HCT116 (cell line): Measurements from ENCODE around the gene LCK. TPM values are rescaled to one million over a fixed set of nuclear protein-coding genes. Genes with fewer than 3 reads are reported as not detected.

ENCODE experiments used
- ATAC-seq: fragments of 200-7000 bp; cut with Tn5 transposase; 2 replicates; pipeline ENCODE4 v1.9.1; 2020; ENCODE audit warnings: mild to moderate bottlenecking, moderate library complexity
- BruUV-seq: library from RNA; stranded (reverse); fragments of 400-500 nt; replicated peaks from 2 replicates; lab custom pipeline; 2021; lab: Mats Ljungman, UMichigan
- CTCF ChIA-PET: fragments of 300-600 bp; sonication (Branson Sonifier 250); formaldehyde crosslinking; loops from one replicate; lab custom pipeline; 2021; ENCODE audit warnings: antibody characterized with exemption; lab: Charles Lee
- POLR2A ChIA-PET: fragments of 300-600, 350-600 bp; sonication (Branson Sonifier 250); formaldehyde crosslinking; loops from one replicate; lab custom pipeline; 2021; ENCODE audit warnings: antibody characterized with exemption; lab: Charles Lee
- RAD21 ChIA-PET, 2 experiments: fragments of 300-600 bp; sonication (Branson Sonifier 250); formaldehyde crosslinking; loops; one replicate each; lab custom pipeline; 2023; ENCODE audit warnings: low total read pairs in 2 of 2; ENCODE audit not compliant: uncharacterized antibody in 2 of 2, unreplicated experiment in 2 of 2, low non-redundant PET in 1 of 2; lab: Charles Lee
- DNase-seq: peaks from one replicate; pipeline ENCODE4 v3.0.0-alpha.2; 2010; ENCODE audit warnings: low read depth, low spot score
- H2AFZ ChIP-seq: fragments of 200-600 bp; shearing (Covaris generic), sonication (generic); 2 replicates; pipeline ENCODE4 v1.6.1; 2017; ENCODE audit warnings: low read depth, mixed run types, mixed read lengths, antibody characterized with exemption, low read length; ENCODE audit not compliant: poor library complexity, severe bottlenecking
- H3K27ac ChIP-seq: 2 replicates; pipeline ENCODE4 v1.5.1; 2012; ENCODE audit warnings: low read depth, low read length
- H3K27me3 ChIP-seq: fragments of 200-600 bp; sonication (generic); 2 replicates; pipeline ENCODE4 v1.6.1; 2016; ENCODE audit warnings: mixed run types, low read length, mixed read lengths; ENCODE audit not compliant: insufficient read depth
- H3K36me3 ChIP-seq, 2 experiments: fragments of 200-500 bp in 1 of 2; fragments of 200-600 bp in 1 of 2; sonication (Bioruptor generic) in 1 of 2; sonication (generic) in 1 of 2; 2 replicates each; pipeline versions ENCODE4 v1.5.1 to v1.6.1; 2014 to 2016; ENCODE audit warnings: low read length in 2 of 2, inconsistent platforms in 1 of 2, mixed read lengths in 1 of 2, mixed run types in 1 of 2; ENCODE audit not compliant: insufficient read depth in 2 of 2, control insufficient read depth in 1 of 2
- H3K4me1 ChIP-seq, 2 experiments: fragments of 200-600 bp in 1 of 2; sonication (generic) in 1 of 2; 2 replicates each; pipeline versions ENCODE4 v1.5.1 to v1.6.1; 2012 to 2017; ENCODE audit warnings: low read length in 2 of 2, inconsistent platforms in 1 of 2, mild to moderate bottlenecking in 1 of 2, mixed read lengths in 1 of 2, mixed run types in 1 of 2, moderate library complexity in 1 of 2; ENCODE audit not compliant: insufficient read depth in 2 of 2, control insufficient read depth in 1 of 2
- H3K4me2 ChIP-seq: fragments of 200-600 bp; sonication (generic); 2 replicates; pipeline ENCODE4 v1.6.1; 2017; ENCODE audit warnings: mixed run types, low read length, mixed read lengths
- H3K4me3 ChIP-seq, 2 experiments: fragments of 200-600 bp in 1 of 2; sonication (generic) in 1 of 2; replicated peaks in 1 of 2; 2 replicates each; pipeline ENCODE4 v1.5.1; 2011 to 2016; ENCODE audit warnings: low read length in 2 of 2, control low read depth in 1 of 2, low read depth in 1 of 2, mild to moderate bottlenecking in 1 of 2, mixed read lengths in 1 of 2, mixed run types in 1 of 2
- H3K79me2 ChIP-seq: fragments of 200-600 bp; sonication (generic); 2 replicates; pipeline ENCODE4 v1.6.1; 2017; ENCODE audit warnings: mild to moderate bottlenecking, mixed run types, low read length, moderate library complexity, mixed read lengths; ENCODE audit not compliant: insufficient read depth
- H3K9ac ChIP-seq: fragments of 200-600 bp; sonication (generic); 2 replicates; pipeline ENCODE4 v1.6.1; 2016; ENCODE audit warnings: low read length, mixed read lengths
- H3K9me2 ChIP-seq: fragments of 200-600 bp; sonication (generic), shearing (Covaris generic); 2 replicates; pipeline ENCODE4 v1.6.1; 2017; ENCODE audit warnings: mixed run types, mild to moderate bottlenecking, moderate library complexity; ENCODE audit not compliant: insufficient read depth
- H3K9me3 ChIP-seq, 2 experiments: fragments of 200-500 bp in 1 of 2; fragments of 200-600 bp in 1 of 2; sonication (Bioruptor generic) in 1 of 2; sonication (generic) in 1 of 2; 2 replicates each; pipeline ENCODE4 v1.6.1; 2014 to 2017; ENCODE audit warnings: low read length in 2 of 2, mixed read lengths in 2 of 2, inconsistent platforms in 1 of 2, low read depth in 1 of 2, mild to moderate bottlenecking in 1 of 2, mixed run types in 1 of 2, moderate library complexity in 1 of 2; ENCODE audit not compliant: control insufficient read depth in 1 of 2, insufficient read depth in 1 of 2
- H4K20me1 ChIP-seq: fragments of 200-600 bp; sonication (generic), shearing (Covaris generic); 2 replicates; pipeline ENCODE4 v1.6.1; 2017; ENCODE audit warnings: mixed run types, mild to moderate bottlenecking, moderate library complexity; ENCODE audit not compliant: insufficient read depth
- ATF3 ChIP-seq: IDR thresholded peaks from 2 replicates; pipeline ENCODE4 v1.6.1; 2012
- CBX3 ChIP-seq: IDR thresholded peaks from 2 replicates; pipeline ENCODE4 v1.6.1; 2012; ENCODE audit warnings: low read depth
- EGR1 ChIP-seq: IDR thresholded peaks from 2 replicates; pipeline ENCODE4 v1.6.1; 2012; ENCODE audit warnings: low read depth
- ELF1 ChIP-seq: IDR thresholded peaks from 2 replicates; pipeline ENCODE4 v1.6.1; 2012; ENCODE audit warnings: low read depth, borderline replicate concordance
- EZH2phosphoT487 ChIP-seq: fragments of 200-600 bp; IDR thresholded peaks from 2 replicates; pipeline ENCODE4 v1.6.1; 2018; ENCODE audit warnings: antibody characterized with exemption, borderline replicate concordance
- FOSL1 ChIP-seq: IDR thresholded peaks from 2 replicates; pipeline ENCODE4 v1.6.1; 2012; ENCODE audit warnings: low read depth
- JUND ChIP-seq: IDR thresholded peaks from 2 replicates; pipeline ENCODE4 v1.6.1; 2012
- MAX ChIP-seq: IDR thresholded peaks from 2 replicates; pipeline ENCODE4 v1.6.1; 2012
- POLR2A ChIP-seq: IDR thresholded peaks from 2 replicates; pipeline ENCODE4 v1.7.0; 2011; ENCODE audit warnings: borderline replicate concordance; ENCODE audit not compliant: insufficient read depth, insufficient read length; ENCODE audit errors: extremely low read depth
- RAD21 ChIP-seq: IDR thresholded peaks from 2 replicates; pipeline ENCODE4 v1.6.1; 2012; ENCODE audit warnings: low read depth, mild to moderate bottlenecking
- SIN3A ChIP-seq: IDR thresholded peaks from 2 replicates; pipeline ENCODE4 v1.6.1; 2012; ENCODE audit warnings: low read depth
- SRF ChIP-seq: IDR thresholded peaks from 2 replicates; pipeline ENCODE4 v1.6.1; 2012; ENCODE audit warnings: low read depth
- YY1 ChIP-seq: IDR thresholded peaks from 2 replicates; pipeline ENCODE4 v1.6.1; 2011; ENCODE audit warnings: low read length, low read depth, moderate library complexity, mild to moderate bottlenecking; ENCODE audit not compliant: insufficient replicate concordance; ENCODE audit errors: extremely low read depth
- ZNF274 ChIP-seq: fragments of 200-500 bp; sonication (Bioruptor generic); IDR thresholded peaks from 2 replicates; pipeline ENCODE4 v1.6.1; 2014; ENCODE audit warnings: mild to moderate bottlenecking, low read depth, low read length, inconsistent platforms
- intact Hi-C: fragments of 100-400 bp; cut with micrococcal nuclease; formaldehyde crosslinking; loops from 2 replicates; pipeline ENCODE4 v1.10.0; 2022
- total RNA-seq: library from RNA; stranded (reverse); gene quantifications from one replicate; pipeline ENCODE4 v1.2.1, GENCODE V29; 2021; ENCODE audit not compliant: unreplicated experiment

The LCK gene
- total RNA-seq, 1 experiment from 2014 or later, result 0.79 TPM

- Histone ChIP-seq H3K4me3 (no peak overlapping the region), H3K36me3 (peaks cover 4 to 12% of the 10 kb centered on the region in 2 experiments; a peak in 3 of 4 replicates), H3K9ac (no peak overlapping the region), H3K27me3 (no peaks in the 10 kb centered on the region), H2AFZ (no peak overlapping the region), H3K79me2 (peaks cover 25% of the 10 kb centered on the region), H3K9me3 (no peaks in the 10 kb centered on the region), H3K27ac (no peak overlapping the region), H3K4me1 (peaks cover 15 to 36% of the 10 kb centered on the region in 2 experiments), H4K20me1 (no peaks in the 10 kb centered on the region)
- intact Hi-C loops, result loop anchor here (5.0 kb wide), 1 partner anchor 73 kb away; the partner anchor contains the start of gene HDAC1
- DNase-seq (no peak), ATAC-seq (no peak)
- CTCF ChIA-PET, result no interaction called here
- POLR2A ChIA-PET, result no interaction called here
- no TSS peak for BruUV-seq
- RAD21 ChIA-PET, result no interaction called here
- TF ChIP-seq SRF (no peak), ATF3 (no peak), YY1 (no peak), ELF1 (no peak), SIN3A (no peak), POLR2A (no peak), RAD21 (no peak), JUND (no peak), EGR1 (no peak), CBX3 (no peak), ZNF274 (no peak), MAX (no peak), EZH2phosphoT487 (no peak), FOSL1 (no peak)
- TF ChIP-seq, all 23 proteins: peak for 0
- H3K9me2 ChIP-seq, result no peaks in the 10 kb centered on the region
- H3K4me2 ChIP-seq, result no peak overlapping the region
Measured at GRCh38 chr1:32219022-32219421, 32.0 kb upstream of the LCK start.
